ENCODE results near the gene FAM204A. TPM values are rescaled to one million over a fixed set of nuclear protein-coding genes. Genes with fewer than 3 reads are reported as not detected.

FAM204A gene
- polyA plus RNA-seq, 3 donors, result 70.3 to 83.3 (median 72.5) TPM

DNA sequence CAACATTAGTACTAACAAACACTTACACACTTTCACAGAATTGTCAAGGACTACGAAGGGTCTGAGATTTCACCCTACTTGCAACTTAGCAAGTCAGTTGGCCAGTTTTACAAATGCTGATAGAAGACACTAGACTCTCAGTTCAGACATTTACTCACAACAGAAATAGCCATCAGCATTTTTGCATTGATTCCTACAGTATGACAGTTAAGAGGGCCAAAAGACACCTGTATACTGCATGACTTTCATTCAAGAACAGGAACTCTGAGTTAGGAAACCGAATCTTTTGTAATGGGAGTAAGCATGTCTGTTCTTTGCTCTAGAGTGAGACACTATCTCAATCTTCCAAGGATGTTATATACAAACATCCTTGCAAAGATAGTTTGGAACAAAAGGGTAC is 40.9 kb downstream of the FAM204A start:
- DNase-seq (ENCODE audit: extremely low read depth in 1 of 11, low read depth in 9 of 11, low spot score in 4 of 11), result no peak

- no peak for DNase-seq (ENCODE audit: extremely low read depth in 1 of 11, low read depth in 9 of 11, low spot score in 4 of 11)
These were observed 41.8 kb downstream of the FAM204A start for GRCh38 chr10:118300320-118300719.

- no peak for DNase-seq (ENCODE audit: extremely low read depth in 1 of 11, low read depth in 9 of 11, low spot score in 4 of 11)
These were observed 43.3 kb downstream of the FAM204A start for GRCh38 chr10:118298787-118299186.

GRCh38 chr10:118291122-118291521 is 51.0 kb downstream of the FAM204A start:
- DNase-seq (ENCODE audit: extremely low read depth in 1 of 11, low read depth in 9 of 11, low spot score in 4 of 11), result no peak

GRCh38 chr10:118290471-118290995 is 51.6 kb downstream of the FAM204A start:
- DNase-seq (ENCODE audit: extremely low read depth in 1 of 11, low read depth in 9 of 11, low spot score in 4 of 11), result no peak

DNA sequence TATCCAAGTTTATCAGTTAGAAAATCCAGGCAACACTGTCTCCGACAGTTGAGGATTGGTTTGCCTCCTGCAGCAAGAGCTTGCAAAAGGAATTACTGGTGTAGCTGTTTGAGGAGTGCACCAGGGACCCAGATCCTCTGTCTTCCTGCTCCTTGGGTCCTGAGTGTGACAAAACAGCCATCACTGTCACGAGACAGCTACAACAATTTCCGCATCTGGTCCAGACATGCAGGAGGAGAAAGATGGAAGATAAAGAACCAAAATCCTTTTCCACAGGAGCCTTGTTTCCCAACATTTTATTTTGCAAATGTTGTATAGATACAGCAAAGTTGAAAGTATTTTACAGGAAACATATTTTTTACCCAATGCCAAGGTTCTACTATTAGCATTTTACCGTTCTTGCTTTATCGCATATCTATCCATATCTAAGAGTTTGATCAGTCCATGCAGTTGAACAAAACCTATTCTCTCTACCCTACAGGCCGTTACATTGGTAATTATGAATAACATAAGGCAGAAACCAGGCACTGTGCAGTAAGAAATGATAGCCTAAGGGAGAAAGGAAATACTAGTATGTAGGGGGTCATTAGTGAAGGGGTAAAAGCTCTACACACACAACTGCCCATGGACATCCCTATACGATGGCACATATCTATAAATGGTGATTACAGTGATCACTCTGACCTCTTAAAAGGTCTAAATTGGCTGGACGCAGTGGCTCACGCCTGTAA is 54.9 kb downstream of the FAM204A start:
- DNase-seq (ENCODE audit: extremely low read depth in 1 of 11, low read depth in 9 of 11, low spot score in 4 of 11), result no peak

GRCh38 chr10:118286051-118286838 is 55.9 kb downstream of the FAM204A start:
- DNase-seq (ENCODE audit: extremely low read depth in 1 of 11, low read depth in 9 of 11, low spot score in 4 of 11), result no peak

DNA sequence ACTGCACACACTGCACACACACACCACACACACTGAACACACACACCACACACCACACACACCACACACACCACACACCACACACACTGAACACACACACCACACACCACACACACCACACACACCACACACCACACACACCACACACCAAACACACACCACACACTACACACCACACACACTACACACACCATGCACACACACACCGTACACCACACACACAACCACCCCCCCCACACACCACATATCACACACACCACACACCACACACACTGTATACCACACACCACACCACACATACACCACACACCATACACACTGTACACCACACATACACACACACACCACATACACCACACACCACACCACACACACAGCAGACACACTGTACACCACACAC is 59.5 kb downstream of the FAM204A start:
- DNase-seq (ENCODE audit: extremely low read depth in 1 of 11, low read depth in 9 of 11, low spot score in 4 of 11), result no peak

- no peak for DNase-seq (ENCODE audit: extremely low read depth in 1 of 11, low read depth in 9 of 11, low spot score in 4 of 11)
These were observed 63.5 kb downstream of the FAM204A start for GRCh38 chr10:118278649-118279048.

DNA sequence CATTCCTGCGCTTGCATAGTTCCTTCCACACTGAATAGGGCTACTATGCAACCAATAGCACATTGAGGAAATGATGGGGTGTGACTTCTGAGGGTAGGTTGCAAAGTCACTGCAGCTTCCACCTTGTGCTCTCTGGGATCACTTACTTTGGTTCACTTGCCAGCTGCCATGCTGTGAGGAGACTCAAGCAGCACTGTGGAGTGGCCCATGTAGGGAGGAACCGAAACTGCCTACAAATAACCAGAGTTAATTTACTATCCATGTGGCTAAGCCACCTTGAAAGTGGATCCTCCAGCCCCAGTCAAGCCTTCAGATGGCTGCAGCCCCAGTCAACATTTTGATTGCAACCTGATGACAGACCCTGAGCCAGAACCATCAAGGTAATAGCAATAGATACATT is 64.3 kb downstream of the FAM204A start:
- DNase-seq (ENCODE audit: extremely low read depth in 1 of 11, low read depth in 9 of 11, low spot score in 4 of 11), result no peak

GRCh38 chr10:118276727-118277126 is 65.4 kb downstream of the FAM204A start:
- DNase-seq (ENCODE audit: extremely low read depth in 1 of 11, low read depth in 9 of 11, low spot score in 4 of 11), result no peak

DNA sequence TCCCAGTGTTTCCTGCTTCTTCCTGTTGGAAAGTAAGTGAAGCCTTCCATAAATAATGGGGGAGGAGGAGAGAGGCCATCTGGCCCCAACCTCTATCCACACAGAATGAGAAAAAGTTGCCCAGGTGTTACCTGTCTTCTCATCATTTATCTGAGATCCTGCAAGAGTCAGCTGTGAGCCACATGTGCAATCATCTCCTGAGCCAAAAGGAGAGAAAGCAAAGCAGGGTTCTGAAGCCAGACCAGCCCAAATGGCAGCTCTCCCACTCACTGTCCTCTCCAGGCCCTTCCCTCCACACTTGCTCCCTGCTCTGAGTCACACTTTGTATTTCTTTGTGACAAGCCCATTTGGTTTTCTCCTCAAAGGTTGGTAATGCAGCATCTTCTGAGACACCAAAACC is 65.9 kb downstream of the FAM204A start:
- no peak for DNase-seq (ENCODE audit: extremely low read depth in 1 of 11, low read depth in 9 of 11, low spot score in 4 of 11)

DNA sequence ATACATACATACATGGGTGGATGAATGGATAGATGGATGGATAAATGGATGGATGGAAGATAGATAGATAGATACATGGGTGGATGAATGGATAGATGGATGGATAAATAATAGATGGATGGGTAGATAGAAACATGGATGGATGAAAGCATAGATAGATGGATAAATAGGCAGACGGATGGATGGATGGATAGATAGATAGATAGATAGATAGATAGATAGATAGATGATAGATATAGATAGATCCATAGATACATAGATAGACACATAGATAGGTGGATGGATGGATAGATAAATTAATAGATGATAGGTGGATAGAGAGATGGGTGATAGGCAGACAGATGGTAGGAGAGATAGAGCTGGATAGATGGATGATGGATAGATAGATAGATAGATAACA is 68.5 kb downstream of the FAM204A start:
- no peak for DNase-seq (ENCODE audit: extremely low read depth in 1 of 11, low read depth in 9 of 11, low spot score in 4 of 11)

GRCh38 chr10:118272767-118273166 is 69.4 kb downstream of the FAM204A start:
- DNase-seq (ENCODE audit: extremely low read depth in 1 of 11, low read depth in 9 of 11, low spot score in 4 of 11), result no peak

- no peak for DNase-seq (ENCODE audit: extremely low read depth in 1 of 11, low read depth in 9 of 11, low spot score in 4 of 11)
These were observed 69.9 kb downstream of the FAM204A start for GRCh38 chr10:118272149-118272721.

GRCh38 chr10:118271671-118272070 is 70.5 kb downstream of the FAM204A start:
- no peak for DNase-seq (ENCODE audit: extremely low read depth in 1 of 11, low read depth in 9 of 11, low spot score in 4 of 11)

- DNase-seq (ENCODE audit: extremely low read depth in 1 of 11, low read depth in 9 of 11, low spot score in 4 of 11), result no peak
These were observed 75.9 kb downstream of the FAM204A start for GRCh38 chr10:118266098-118266748.

DNA sequence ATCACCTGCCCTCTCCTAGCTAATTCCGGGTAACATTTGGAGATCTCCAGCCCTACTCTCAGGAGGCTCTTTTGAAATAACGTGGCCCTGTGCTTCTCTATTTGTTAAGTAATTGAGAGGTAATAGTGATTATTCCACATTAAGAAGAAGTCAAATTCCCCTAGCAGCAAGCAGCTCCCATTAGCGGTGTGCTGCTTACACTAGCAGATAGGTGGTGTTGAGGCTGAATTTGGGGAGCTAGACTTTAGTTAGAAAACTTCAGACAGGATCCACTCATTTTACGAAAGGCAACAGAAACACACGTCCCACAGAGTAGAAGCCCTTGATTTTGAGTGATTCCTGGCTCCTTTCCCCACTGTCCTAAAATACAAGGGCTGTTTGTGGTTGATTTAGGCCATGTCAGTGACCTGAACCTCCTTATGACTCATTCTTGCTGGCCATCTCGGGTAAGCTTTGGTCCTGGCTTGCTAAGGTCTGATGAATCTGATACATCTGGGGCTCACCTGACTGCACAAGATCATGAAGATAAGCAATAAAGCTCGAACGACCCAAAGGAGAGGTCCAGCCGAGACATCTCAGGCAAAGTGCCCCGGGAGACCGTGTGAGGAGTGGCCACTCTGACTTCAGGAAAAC is 77.2 kb downstream of the FAM204A start:
- DNase-seq (ENCODE audit: extremely low read depth in 1 of 11, low read depth in 9 of 11, low spot score in 4 of 11), result no peak

- no peak for DNase-seq (ENCODE audit: extremely low read depth in 1 of 11, low read depth in 9 of 11, low spot score in 4 of 11)
These were observed 77.9 kb downstream of the FAM204A start for GRCh38 chr10:118264252-118264651.
